Mammary epithelial cell (primary cell): ENCODE data around the gene DLG5.

Experiments used
- EZH2 ChIP-seq: IDR thresholded peaks from 2 replicates; pipeline ENCODE4 v1.6.1; 2012; ENCODE audit warnings: low read length, inconsistent platforms, borderline replicate concordance
- TF ChIP-seq, protein P1 (sequence below), 2 donors: IDR thresholded peaks in 1 of 2; conservative IDR thresholded peaks in 1 of 2; 2 replicates each; pipeline ENCODE4 v1.5.1; 2011 to 2012; ENCODE audit warnings: inconsistent platforms in 2 of 2, low read length in 2 of 2, mild to moderate bottlenecking in 2 of 2, control low read depth in 1 of 2, low read depth in 1 of 2; ENCODE audit not compliant: insufficient read depth in 1 of 2; ENCODE audit errors: extremely low read depth in 1 of 2

DNA sequence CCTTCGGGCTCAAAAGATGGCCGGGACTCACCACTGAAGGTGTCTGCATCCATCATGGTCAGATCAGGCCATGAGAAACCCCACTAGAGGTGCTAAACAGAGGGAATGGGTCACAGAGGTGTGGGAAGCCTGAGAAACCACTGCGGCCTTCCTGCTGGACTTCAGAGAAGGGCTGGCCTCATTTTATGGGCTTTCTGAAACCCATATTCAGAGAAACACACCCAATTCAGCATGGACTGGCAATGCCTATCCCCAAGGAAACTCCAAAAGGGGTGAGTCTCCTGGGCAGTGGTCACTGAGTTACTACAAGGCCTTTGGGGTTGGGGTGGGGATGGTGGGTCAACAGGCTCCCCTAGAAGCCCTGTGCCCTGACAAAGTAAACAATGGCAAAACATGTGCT, 58.0 kb downstream of the DLG5 start:
- TF ChIP-seq, protein P1, sequence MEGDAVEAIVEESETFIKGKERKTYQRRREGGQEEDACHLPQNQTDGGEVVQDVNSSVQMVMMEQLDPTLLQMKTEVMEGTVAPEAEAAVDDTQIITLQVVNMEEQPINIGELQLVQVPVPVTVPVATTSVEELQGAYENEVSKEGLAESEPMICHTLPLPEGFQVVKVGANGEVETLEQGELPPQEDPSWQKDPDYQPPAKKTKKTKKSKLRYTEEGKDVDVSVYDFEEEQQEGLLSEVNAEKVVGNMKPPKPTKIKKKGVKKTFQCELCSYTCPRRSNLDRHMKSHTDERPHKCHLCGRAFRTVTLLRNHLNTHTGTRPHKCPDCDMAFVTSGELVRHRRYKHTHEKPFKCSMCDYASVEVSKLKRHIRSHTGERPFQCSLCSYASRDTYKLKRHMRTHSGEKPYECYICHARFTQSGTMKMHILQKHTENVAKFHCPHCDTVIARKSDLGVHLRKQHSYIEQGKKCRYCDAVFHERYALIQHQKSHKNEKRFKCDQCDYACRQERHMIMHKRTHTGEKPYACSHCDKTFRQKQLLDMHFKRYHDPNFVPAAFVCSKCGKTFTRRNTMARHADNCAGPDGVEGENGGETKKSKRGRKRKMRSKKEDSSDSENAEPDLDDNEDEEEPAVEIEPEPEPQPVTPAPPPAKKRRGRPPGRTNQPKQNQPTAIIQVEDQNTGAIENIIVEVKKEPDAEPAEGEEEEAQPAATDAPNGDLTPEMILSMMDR (conservative IDR thresholded peaks at IDR 0.05 in 1 of 2, IDR thresholded peaks at IDR 0.05 in 1 of 2; ENCODE audit: extremely low read depth in 1 of 2, insufficient read depth in 1 of 2, low read depth in 1 of 2, low read length in 2 of 2), result no peak
- no peak for TF ChIP-seq EZH2
